CD4-positive, alpha-beta T cell treated with Interleukin-10 for 1 hour (primary cell): ENCODE results near the gene NUP155.
A peak's percentile ranks its signal among the peaks of the same experiment; 100 is the strongest.
"Not testable (repeated sequence)": the region's sequence is repeated elsewhere in the genome, so short reads cannot be mapped to it uniquely, and the experiment has no call there.

Source experiments
- DNase-seq: peaks from one replicate; pipeline ENCODE4 v3.0.0-alpha.2; 2020

NUP155 gene

DNA sequence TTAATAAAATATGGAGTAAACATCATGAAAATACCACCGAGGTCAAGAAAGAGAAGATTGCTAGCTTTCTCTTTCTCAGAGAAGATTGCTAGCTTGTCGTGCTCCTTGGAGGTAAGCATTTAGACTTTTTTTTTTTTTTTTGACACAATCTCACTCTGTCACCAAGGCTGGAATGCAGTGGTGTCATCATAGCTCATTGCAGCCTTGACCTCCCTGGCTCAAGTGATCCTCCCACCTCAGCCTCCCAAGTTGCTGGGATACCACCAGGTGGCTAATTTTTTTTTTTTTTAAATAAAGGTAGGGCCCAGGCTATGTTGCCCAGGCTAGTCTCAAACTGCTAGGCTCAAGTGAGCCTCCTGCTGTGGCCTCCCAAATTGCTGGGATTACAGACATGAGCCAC, 95.4 kb downstream of the NUP155 start:
- DNase-seq = no peak

DNA sequence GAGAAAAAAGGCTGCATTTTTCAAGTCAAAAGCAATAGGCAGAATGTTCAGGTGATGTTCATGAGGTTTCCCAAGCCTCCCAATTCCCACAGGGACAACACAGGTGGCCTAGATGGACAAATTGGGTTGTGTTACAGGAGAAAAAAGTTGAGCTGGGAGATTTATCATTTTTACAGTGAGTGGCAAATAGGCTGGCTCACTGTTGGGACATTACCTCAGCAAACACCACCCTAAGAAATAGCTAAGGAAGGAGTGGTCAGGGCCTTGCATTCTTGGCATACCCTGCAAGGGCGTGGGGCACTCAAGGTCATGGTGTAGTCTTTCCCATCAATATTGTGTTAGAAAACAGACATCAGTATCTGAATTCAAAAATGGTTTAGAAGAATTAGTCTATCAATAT, 98.4 kb downstream of the NUP155 start:
- DNase-seq = no peak

DNA sequence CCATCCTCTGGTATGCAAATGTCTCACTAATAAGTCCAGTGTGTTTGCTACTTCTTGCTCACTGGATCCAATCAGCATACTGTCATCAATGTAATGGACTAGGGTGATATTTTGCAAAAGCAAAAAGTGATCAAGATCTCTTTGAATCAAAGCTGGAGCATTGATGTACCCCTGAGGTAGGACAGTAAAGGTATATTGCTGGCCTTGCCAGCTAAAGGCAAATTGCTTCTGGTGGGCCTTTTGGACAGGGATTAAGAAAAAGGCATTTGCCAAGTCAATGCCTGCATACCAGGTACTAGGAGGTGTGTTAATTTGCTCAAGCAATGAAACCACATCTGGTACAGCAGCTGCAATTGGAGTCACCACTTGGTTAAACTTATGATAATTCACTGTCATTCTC, 102.8 kb downstream of the NUP155 start:
- DNase-seq = not testable (repeated sequence)

DNA sequence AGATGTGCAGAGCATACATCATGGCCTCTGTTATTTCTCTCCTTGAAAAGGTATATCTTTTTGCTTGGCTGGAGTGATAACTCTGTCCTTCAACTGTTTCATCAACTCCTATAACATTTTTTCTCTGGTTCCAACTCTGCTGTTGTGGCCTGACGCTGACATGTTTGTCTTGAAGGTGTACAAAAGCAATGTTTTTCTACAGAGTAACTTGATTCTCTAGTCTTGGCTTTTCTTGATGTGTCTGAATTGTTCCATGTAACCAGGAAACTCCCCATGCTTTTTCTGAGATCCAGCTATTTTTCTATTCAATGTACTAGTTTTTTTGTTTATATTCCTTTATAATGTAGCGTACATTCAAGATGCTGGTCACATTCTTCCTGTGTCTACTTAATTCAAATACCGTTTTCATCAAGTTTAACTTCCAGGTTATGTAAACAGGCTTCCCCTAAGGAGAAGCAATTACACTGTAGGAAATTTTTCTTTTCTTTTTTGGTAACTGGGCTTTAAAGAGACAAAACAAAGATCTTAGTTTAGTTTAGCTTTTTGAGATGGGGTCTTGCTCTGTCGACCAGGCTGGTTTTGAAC, 115.0 kb downstream of the NUP155 start:
- DNase-seq = no peak

DNA sequence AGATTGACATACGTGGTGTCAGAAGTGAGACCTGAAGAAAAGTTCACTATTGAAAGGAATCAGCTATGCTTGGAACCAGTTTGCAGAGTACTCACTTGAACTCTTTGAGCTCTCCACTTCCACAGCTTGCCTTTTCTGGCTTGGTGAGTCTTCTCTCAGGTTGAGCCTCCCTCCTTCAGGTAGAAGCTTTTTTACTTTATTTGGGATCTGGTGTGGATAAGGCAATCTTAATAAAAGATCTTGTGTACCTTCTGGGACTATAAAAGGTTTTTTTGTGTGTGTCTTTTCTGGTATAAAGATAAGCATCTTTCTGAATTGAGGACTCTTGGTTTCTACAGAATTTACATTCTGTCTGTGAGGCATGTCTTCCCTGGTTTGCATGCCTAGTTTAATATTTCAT, 116.3 kb downstream of the NUP155 start:
- no peak for DNase-seq

DNA sequence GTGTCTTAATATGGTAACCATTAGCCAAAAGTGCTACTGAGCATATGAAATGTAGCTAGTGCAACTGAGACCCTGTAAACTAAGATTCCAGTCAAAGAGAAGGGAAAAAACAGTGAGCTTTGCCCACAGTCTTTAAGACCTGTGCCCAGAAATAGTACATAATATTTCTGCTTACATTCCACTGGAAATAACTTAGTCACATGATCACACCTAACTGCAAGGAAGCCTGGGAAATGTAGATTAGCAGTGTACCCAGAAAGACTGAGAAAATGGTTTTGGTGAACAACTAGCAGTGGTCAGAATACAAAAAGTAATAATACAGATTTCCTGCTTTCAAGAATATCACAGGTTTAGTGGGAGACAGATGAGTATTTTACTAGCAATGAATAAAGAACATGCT, 119.2 kb downstream of the NUP155 start:
- DNase-seq = no peak

DNA sequence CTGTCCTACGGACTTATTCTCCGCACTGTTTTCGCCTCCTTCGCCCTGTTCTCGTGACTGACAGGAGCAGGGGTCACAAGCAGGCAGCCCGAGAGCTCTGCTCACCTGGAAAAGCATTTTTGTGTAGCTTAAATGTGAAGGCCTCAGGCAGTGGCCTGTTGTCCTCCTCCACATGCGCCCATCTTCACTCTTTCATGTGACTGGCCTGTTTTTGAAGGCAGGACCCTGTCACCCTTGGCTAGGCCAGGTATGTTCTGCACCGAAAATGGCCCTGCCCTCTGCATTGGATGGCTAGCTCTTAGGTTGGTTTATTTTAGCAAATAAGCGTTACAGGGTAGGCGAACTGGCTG, 121.1 kb downstream of the NUP155 start:
- DNase-seq = no peak

DNA sequence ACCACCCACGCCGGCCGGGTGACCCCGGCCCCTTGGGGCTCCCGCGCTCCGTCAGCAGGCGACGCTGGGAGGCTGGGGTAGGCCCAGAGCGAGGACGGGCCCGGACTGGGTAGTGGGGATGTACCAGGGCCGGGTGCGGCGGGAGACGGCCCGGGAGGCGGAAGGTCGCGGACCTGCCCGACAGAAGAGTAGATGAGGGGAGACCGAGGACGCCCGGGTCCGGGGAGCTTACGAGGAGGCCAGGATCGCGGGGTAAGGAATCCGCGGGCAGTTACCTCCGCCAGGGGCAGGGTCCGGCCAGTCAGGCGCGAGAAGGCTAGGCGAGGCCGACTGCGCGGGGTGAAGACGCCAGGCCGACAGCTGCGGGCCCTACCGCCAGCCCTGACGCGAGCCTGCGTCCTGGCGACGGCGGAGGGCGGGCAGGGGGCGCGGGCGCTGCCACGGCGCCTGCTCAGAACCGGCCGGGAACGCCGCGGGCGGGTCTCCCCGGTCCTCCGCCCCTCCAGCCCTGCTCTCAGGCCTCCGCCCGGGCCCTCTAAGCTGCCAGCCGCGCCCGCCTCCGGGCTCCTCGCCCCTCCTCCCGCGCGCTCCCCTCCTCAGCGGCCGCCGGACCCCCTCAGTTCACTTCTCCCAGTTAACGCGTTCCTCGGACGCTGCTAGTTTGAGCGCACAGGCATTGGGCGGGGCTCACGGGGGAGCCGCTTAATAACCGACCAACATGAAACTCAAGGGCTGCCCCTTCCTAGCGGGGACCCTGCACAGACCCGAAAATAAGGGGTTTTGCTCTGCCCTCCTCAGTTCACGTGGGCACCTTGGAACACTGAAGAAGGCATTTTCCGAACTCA, 121.7 kb downstream of the NUP155 start, which contains the start of gene CPLANE1:
Gene CPLANE1, minus strand, starts transcription at position 407 of the 845 bp plus-strand sequence. CDS start 1,678 bp downstream, outside the sequence.
- DNase-seq = peak; percentile 54

DNA sequence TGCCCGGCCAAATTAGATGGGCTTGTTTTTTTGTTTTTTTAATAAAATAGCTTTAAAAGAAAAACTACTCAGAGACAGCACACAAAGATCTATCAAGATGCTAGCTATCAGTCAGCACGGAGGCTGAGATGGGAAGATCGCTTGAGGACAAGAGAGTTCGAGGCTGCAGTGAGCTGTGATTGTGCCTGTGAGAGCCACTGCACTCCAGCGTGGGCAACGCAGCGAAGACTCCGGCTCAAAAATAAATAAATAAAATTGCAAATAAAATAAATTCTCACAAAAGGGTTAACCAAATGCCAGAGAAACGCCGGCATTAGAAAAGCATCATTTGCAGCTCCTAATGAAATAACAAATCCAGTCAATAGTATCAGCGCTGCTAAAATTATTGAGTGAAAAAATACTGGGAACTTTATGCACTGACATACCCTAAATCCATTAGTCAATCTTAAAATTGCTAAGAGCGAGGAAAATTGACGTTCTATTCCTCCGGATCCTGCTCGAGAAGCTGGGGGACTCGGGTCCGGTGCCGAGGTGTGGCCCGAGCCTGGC, 122.4 kb downstream of the NUP155 start:
- no peak for DNase-seq

DNA sequence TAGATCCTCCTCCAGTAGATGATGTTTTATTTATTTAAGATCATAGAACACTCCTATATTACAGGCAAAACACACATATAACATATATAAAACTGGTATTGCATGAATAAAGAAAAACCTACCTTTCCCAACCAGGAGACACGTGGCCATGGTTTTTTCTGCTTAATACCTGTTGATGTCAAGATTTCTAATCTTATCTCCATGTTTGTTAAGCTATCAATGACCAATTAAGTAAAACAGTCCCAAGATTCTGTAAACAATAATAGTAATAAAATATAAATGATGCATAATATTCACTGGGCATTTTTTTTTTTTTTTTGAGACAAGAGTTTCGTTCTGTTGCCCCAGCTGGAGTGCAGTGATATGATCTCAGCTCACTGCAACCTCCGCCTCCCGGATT, 123.4 kb downstream of the NUP155 start:
- DNase-seq = no peak

DNA sequence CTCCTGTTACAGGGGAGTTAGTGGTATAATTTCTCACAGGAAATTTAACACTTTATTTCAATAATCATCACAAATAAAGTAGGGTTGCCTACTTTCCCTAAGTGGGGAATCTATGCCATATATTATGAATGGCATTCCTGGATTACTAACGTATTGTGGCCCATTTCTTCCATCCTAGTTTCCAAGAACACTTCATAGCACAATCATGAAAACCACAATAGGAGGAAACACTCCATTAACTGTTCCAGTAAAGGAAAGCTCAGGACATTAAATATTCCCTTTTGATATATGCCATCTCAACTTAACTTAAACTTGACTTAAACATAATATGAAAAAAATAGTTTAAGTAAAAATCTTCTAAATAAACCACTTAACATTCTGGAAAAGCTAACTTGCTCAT, 123.9 kb downstream of the NUP155 start:
- DNase-seq = no peak
